ENCODE measurements around the gene ELF3. TPM values are rescaled to one million over a fixed set of nuclear protein-coding genes. Genes with fewer than 3 reads are reported as not detected.
A peak's percentile ranks its signal among the peaks of the same experiment; 100 is the strongest.
"Not testable (repeated sequence)": the region's sequence is repeated elsewhere in the genome, so short reads cannot be mapped to it uniquely, and the experiment has no call there.

ELF3 gene
- total RNA-seq = 100 to 1,000 TPM; 146 to 432 (median 253) TPM

DNA sequence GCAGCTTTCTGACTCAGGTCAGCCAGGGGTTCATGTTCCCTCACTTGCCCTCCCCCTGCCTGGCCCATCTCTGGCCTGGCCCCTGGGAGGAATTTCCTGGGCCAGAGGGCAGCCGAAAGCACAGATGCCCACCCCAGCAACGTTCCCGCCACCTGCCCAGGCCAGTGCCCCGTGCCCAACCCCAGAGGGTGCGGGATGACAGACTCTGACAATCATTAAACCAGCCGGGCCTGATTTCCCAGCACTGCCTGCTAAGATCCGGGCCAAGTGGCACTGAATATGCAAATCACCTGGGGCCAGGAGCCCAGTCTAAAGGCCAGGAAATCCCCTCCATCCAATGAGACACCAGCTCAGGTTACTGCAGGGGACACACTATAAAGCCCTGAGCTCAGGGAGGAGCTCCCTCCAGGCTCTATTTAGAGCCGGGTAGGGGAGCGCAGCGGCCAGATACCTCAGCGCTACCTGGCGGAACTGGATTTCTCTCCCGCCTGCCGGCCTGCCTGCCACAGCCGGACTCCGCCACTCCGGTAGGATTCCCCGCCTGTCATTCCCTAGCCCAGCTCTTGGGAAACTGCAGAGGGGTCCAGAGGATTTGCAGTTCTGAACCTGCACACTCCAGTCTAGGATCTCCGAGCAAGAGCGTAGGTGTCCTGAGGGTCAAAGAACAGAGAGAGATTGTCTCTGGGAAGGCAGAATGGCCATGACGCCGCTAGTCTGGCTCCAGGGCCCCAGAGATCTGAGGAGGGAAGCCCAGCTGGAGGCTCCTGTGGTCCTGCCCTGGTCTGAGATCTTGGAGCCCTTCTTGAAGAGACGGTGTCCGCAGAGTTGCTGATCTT lies at the start of gene ELF3:
Gene ELF3, plus strand, starts transcription at position 408 of the 836 bp plus-strand sequence. CDS start 550 bp downstream, outside the sequence.
- Histone ChIP-seq H3K36me3 (peaks cover 2 to 56% (median 14%) of the 10 kb centered on the region in 3 donors), H3K4me3 (peak within 1 kb of the TSS; percentile 47 to 63 (median 60)), H3K27ac (peak within 1 kb of the TSS; percentile 84 to 94 (median 90)), H3K27me3 (no peaks in the 10 kb centered on the region), H3K9me3 (no peaks in the 10 kb centered on the region), H3K4me1 (peaks cover 12 to 72% (median 13%) of the 10 kb centered on the region in 3 donors)
- no peak for DNase-seq
- intact Hi-C loops (cut with DNase I) = no loop called here
- 39 to 44% methylated on average over 5 to 10 of the region's 24 CpGs for WGBS, 2 donors
- TF ChIP-seq POLR2A (IDR thresholded peaks at IDR 0.05) = peak in 3 of 4 donors; percentile 81 to 86 (median 83)
- TF ChIP-seq, protein P1, sequence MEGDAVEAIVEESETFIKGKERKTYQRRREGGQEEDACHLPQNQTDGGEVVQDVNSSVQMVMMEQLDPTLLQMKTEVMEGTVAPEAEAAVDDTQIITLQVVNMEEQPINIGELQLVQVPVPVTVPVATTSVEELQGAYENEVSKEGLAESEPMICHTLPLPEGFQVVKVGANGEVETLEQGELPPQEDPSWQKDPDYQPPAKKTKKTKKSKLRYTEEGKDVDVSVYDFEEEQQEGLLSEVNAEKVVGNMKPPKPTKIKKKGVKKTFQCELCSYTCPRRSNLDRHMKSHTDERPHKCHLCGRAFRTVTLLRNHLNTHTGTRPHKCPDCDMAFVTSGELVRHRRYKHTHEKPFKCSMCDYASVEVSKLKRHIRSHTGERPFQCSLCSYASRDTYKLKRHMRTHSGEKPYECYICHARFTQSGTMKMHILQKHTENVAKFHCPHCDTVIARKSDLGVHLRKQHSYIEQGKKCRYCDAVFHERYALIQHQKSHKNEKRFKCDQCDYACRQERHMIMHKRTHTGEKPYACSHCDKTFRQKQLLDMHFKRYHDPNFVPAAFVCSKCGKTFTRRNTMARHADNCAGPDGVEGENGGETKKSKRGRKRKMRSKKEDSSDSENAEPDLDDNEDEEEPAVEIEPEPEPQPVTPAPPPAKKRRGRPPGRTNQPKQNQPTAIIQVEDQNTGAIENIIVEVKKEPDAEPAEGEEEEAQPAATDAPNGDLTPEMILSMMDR (IDR thresholded peaks at IDR 0.05) = peak in 1 of 6 experiments; percentile 1

DNA sequence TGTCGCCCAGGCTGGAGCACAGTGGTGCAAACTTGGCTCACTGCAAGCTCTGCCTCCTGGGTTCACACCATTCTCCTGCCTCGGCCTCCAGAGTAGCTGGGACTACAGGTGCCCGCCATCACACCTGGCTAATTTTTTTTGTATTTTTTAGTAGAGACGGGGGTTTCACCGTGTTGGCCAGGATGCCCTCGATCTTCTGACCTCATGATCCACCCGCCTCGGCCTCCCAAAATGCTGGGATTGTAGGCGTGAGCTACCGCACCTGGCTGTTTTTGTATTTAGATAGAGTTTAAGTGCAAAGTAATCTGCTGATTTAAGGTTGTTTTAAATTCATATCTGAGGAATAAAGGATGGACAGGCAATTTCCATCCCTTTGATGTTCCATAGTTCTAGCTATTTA lies 48.0 kb upstream of the ELF3 start:
- H3K4me1 ChIP-seq; H3K27ac ChIP-seq; H3K9me3 ChIP-seq; H3K27me3 ChIP-seq; intact Hi-C loops (cut with DNase I); DNase-seq; H3K4me3 ChIP-seq: not testable (repeated sequence)
- 89 to 93% methylated on average over 10 of the region's 10 CpGs for WGBS, 2 donors
- peaks cover 5 to 100% (median 48%) of the 10 kb centered on the region in 3 donors for H3K36me3 ChIP-seq

DNA sequence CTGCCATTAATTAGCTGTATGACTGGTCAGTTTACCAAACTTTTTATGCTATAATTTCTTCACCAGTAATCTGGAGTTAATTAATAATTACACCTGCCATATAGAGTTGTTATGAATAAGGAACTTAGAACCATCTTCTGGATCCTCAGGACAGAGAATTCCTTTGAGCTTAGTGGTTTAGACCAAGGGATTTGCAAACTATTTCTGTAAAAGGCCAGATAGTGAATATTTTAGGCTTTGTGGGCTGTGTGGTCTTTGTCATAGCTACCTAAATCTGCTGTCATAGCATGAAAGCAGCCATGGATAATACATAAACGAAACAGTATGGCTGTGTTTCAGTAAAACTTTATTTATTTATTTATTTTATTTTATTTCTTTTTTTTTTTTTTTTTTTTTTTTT lies 46.1 kb upstream of the ELF3 start:
- Histone ChIP-seq H3K27ac (no peak overlapping the region), H3K9me3 (no peaks in the 10 kb centered on the region), H3K27me3 (no peaks in the 10 kb centered on the region), H3K36me3 (peaks cover 12 to 100% (median 36%) of the 10 kb centered on the region in 3 donors), H3K4me3 (no peak overlapping the region), H3K4me1 (no peaks in the 10 kb centered on the region)
- TF ChIP-seq, protein P1 (IDR thresholded peaks at IDR 0.05) = no peak
- no peak for TF ChIP-seq POLR2A (IDR thresholded peaks at IDR 0.05)
- no peak for DNase-seq
- intact Hi-C loops (cut with DNase I) = no loop called here
- WGBS, 2 donors = 58 to 82% methylated on average over 1 of the region's 1 CpG

DNA sequence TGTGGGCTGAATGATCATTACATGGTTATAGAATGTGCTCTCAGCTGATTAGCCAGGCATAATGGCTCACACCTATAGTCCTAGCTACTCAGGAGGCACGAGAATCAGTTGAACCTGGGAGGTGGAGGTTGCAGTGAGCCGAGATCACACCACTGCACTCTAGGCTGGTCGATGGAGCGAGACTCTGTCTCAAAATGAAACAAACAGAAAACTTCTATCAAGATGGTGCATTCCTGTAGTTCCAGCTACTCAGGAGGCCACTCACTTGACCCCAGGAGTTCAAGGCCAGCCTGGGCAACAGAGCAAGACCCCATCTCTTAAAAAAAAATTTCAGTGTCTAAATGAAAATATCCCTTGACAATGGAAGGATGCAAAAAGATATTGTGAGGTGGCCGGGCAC lies 44.2 kb upstream of the ELF3 start:
- Histone ChIP-seq H3K36me3 (peaks cover 20 to 98% (median 48%) of the 10 kb centered on the region in 3 donors), H3K27me3 (no peaks in the 10 kb centered on the region), H3K4me1 (no peaks in the 10 kb centered on the region), H3K4me3 (no peak overlapping the region), H3K27ac (no peak overlapping the region), H3K9me3 (no peaks in the 10 kb centered on the region)
- intact Hi-C loops (cut with DNase I) = no loop called here
- no peak for TF ChIP-seq POLR2A (IDR thresholded peaks at IDR 0.05)
- TF ChIP-seq, protein P1 (IDR thresholded peaks at IDR 0.05) = no peak
- DNase-seq = no peak
- 88 to 91% methylated on average over 4 to 5 of the region's 5 CpGs for WGBS, 2 donors

DNA sequence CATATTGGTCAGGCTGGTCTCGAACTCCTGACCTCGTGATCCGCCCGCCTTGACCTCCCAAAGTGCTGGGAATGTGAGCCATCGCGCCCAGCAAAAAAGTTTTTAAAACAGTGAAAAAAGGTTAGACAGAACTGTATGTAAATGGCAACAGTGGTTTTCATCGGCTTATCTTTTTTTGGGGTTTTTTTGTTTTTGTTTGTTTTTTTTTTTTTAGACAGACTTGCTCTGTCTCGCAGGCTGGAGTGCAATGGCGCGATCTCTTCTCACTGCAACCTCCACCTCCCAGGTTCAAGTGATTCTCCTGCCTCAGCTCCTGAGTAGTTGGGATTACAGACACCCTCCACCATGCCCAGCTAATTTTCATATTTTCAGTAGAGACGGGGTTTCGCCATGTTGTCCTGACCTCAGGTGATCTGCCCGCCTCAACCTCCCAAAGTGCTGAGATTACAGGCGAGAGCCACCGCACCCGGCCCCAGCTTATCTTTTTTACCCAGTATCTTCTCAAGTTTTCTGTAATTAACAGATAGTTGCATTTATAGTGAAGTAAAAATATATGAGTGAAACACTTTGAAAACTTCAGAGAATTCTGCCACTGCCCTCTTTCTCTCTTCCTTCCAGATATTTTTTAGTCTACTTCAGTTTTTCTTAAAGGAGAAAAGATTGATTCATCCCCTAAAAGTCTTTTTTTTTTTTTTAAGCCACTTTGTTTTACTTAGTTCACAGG lies 42.0 kb upstream of the ELF3 start:
- 90 to 94% methylated on average over 13 to 16 of the region's 16 CpGs for WGBS, 2 donors
- TF ChIP-seq POLR2A (IDR thresholded peaks at IDR 0.05) = no peak
- TF ChIP-seq, protein P1 (IDR thresholded peaks at IDR 0.05) = no peak
- Histone ChIP-seq H3K4me1 (peaks cover 5 to 8% (median 7%) of the 10 kb centered on the region in 3 donors), H3K4me3 (no peak overlapping the region), H3K36me3 (peaks cover 20 to 76% (median 37%) of the 10 kb centered on the region in 3 donors), H3K27me3 (no peaks in the 10 kb centered on the region), H3K27ac (no peak overlapping the region), H3K9me3 (no peaks in the 10 kb centered on the region)
- intact Hi-C loops (cut with DNase I) = no loop called here
- no peak for DNase-seq

Data from esophagus squamous epithelium (tissue), 5 donors.